ENCODE results near the gene ETV6.

DNA sequence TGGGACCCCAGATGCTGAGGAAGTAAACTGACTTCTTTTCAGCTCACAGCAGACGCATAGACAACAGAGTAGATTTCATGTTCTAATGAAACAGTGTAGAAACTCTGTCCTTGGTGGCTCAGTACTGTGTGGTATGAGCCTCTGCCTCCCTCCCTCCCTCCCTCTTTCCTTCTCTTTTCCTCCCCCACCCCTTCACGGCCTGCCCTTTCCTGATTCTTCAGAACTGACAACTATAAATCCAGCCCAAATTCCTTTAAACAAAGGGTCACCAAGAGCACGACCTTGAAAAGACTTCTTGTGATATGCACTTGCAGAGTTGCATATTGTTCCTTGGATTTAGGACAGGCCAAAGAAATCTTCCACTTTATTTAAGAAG is 164.0 kb downstream of the ETV6 start:
- TF ChIP-seq POLR2AphosphoS5 (IDR thresholded peaks at IDR 0.05) (no peak), POLR2A (IDR thresholded peaks at IDR 0.05) (no peak), EP300 (IDR thresholded peaks at IDR 0.05) (no peak)
- TF ChIP-seq, protein P1, sequence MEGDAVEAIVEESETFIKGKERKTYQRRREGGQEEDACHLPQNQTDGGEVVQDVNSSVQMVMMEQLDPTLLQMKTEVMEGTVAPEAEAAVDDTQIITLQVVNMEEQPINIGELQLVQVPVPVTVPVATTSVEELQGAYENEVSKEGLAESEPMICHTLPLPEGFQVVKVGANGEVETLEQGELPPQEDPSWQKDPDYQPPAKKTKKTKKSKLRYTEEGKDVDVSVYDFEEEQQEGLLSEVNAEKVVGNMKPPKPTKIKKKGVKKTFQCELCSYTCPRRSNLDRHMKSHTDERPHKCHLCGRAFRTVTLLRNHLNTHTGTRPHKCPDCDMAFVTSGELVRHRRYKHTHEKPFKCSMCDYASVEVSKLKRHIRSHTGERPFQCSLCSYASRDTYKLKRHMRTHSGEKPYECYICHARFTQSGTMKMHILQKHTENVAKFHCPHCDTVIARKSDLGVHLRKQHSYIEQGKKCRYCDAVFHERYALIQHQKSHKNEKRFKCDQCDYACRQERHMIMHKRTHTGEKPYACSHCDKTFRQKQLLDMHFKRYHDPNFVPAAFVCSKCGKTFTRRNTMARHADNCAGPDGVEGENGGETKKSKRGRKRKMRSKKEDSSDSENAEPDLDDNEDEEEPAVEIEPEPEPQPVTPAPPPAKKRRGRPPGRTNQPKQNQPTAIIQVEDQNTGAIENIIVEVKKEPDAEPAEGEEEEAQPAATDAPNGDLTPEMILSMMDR (IDR thresholded peaks at IDR 0.05): no peak

Data from upper lobe of left lung (tissue), 4 donors.